NCI-H526 (cell line): ENCODE measurements around the gene IFT122.

Experiments
- DNase-seq, 2 experiments: peaks; one replicate each; lab custom pipeline; 2025; lab: John Stamatoyannopoulos, UW

The IFT122 gene

DNA sequence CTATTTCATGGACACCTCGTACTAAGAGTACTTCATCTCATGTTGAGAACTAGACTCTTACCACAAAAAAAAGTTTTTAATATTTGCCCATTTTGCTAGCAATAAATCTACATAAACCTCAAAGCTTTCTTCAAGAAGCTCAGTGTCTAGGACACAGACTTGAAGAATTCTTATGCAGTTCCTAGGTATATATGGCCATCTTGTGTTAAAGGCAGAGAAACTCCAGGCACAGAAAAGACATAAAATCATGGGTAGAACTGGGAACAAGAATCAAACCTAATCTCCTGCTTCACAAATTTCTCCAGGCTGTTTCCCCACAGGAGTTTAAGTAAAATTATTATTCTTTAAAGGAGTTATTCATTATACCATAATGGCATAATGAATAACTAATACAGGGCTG lies 4.7 kb upstream of the IFT122 start:
- DNase-seq: no peak

DNA sequence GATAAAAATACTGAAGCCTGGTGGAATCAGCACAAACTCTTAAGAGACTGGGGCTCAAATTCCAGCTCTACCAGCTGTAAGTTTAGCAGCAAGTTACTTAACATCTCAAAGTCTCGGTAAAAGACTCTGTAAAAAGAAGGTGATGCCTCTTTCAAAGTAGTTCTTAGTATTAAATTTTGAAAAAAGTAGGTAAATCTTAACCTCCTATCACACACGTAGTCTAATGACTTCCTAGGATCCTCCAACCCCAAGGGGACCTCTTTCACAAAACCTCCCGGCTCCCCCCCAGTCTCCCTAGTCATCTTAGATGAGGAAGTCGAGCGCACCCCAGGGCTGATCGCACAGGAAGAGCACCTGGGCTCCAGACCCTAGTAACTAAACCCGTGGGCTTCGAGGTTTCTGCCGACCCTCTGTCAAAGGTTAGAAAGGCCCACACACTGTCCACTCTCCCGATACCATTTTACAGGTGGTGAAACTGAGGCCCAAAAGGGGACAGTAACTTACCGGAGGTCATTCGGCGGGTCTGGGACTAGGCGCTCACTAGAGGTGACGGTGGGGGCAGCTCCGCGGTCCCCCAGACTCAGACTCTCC lies 703 bp upstream of the IFT122 start:
- peak; percentile 67 to 77 for DNase-seq

DNA sequence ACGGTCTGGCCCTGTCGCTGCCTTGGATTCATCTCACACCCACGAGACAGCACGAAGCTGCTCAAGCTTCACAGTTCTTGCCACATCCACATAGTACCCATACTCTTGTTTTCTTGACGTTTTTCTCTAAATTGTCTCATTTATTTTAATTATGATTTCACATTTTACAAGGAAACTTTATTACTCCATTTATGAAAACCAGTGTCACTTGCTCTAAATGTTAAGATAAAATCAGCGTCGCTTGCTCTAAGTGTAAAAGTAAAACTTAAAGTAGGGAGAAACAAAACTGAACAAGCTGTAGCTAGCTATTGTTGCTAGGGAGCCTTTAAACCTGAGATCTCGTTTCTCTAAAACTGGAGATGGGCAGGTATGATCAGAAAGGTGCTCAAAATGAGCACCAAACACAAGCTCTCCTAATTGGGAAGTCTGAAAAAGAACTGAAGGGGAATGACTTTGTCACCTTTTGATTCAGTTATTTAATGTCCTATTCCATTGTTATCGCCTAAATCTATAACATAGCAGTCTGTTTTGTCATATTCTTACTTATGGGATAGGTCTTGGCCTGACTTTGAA lies 680 bp downstream of the IFT122 start:
- DNase-seq: peak; percentile 40 to 46

DNA sequence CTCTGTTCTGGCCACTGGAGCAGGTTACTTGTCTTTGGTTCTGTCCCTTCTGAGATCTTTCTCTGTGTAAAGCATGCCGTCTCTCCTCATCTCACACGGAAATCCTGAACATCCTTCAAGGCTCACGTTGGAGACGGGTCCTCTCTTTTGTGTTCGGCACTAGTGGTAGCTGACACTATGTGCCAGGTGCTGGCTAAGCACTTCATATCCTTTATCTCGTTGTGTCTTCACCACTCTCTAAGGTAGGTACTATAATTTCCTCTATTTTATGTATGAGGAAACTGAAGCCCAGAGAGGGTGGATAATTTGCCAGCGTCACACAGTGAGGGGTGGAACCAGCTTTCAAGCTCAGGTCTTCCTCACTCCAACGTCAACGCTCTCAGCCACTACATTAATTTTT lies 1.2 kb downstream of the IFT122 start:
- DNase-seq: peak; percentile 30 to 35

DNA sequence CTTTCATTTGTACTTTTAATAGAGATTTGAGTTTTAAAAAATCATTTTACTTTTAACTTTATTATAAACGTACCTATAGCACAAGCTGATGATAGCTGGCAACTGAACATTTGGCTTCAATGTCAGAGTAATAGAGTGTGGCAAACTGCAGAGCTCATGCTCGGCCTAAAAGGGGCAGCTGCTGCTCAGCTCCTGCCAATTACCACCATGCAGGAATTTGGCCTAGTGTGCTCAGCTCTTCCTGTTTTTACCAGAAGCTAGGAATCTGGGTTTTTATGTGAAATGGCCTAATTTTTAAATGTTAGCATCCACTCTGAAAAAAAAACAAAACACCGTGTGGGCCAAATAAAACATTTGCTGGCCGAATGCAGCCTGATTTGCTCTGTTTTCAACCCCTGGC lies 1.8 kb downstream of the IFT122 start:
- DNase-seq: peak; percentile 39 to 51

DNA sequence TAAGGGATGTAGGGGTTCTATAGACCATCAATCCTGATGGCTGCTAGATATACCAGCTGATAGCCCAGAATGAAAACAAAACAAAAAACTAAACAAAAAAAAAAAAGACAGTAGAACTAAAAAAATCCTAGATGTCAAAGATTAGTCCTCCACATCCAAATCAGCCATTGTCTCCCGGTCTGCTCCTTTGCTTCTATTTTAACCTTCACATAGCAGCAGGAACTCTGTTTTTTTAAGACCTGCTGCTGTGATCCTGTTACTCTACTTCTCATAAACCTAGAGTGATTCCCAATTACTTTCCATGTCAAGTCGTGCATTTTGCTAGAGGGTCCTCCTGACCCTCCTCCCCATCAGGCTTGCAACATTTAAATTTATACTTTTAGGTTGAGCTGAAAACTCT lies 2.5 kb downstream of the IFT122 start:
- no peak for DNase-seq

DNA sequence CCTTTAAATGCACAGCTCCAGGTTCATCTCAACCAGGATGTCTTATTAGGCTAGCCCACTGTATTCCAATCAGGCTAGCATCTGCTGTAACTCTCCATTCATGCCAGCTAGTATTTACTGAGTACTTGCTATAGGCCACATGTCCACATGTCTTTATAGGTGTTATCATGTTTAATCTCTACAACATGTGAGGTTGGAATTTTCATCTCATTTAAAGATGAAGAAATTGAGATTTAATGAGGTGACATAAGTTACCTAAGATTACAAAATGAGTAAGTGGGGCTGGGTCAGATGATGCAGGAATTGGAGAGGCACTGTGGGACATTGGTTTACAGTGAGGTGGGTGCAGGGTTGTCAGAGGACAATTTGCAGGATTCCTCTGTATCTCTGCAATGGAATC lies 2.9 kb downstream of the IFT122 start:
- DNase-seq: no peak

DNA sequence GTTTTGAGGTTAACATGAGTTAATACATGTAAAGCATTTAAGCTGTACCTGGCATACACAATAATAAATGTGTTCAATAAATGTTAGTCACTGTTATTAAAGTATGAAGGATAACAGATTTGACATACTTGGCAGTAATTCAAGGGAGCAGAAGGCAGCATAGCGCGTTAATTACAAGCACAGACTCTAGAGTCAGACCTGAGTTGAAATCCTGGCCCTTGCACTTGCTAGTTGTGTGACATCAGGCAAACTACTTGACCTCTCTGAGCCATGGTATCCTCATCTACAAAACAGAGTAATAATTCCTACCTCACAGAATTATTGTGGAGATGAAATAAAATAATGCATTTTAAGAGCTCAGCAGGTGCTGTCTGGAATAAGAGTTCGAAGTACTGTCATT lies 5.4 kb downstream of the IFT122 start:
- no peak for DNase-seq

DNA sequence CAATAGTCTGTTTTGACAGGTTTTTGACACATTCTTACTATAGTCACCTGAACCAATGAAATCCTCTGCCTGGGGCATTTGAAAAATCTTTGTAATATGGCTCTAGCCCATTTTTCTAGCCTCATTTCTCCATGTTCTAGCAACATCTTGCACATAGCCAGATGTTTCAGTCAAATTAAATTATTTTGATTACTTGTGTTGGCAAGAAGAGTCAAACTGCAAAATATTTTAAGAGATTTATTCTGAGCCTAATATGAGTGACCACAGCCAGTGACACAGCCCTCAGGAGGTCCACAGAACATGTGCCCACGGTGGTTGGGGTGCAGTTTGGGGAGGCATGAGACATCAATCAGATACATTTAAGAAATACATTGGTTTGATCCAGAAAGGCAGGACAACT lies 6.9 kb downstream of the IFT122 start:
- no peak for DNase-seq

DNA sequence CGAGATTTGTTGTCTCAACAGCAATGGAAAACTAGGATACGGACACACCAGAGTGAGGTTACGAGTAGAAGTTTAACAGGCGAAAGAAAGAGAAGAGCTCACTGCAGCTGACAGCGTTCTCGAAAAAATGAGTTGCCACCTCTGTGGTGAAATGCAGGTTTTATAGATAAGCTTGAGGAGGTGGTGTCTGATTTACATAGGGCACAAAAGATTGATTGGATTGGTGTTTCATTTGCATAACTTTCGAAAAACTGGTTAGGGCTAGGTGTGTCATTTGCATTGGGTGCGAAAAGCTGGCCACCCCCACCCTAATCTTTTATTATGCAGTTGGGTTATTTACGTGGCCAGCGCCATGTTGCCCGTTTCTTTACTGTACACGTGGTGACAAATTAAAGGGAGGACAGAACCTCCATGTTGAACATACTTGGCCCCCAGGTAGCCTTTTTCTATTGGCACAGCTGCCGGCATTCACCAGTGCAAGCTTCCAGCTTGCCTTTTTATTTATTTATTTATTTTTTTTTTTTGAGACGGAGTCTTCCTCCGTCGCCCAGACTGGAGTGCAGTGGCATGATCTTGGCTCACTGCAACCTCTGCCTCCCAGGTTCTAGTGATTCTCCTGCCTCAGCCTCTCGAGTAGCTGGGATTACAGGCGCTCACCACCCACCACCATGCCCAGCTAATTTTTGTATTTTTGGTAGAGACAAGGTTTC lies 8.3 kb downstream of the IFT122 start:
- DNase-seq: peak; percentile 96

DNA sequence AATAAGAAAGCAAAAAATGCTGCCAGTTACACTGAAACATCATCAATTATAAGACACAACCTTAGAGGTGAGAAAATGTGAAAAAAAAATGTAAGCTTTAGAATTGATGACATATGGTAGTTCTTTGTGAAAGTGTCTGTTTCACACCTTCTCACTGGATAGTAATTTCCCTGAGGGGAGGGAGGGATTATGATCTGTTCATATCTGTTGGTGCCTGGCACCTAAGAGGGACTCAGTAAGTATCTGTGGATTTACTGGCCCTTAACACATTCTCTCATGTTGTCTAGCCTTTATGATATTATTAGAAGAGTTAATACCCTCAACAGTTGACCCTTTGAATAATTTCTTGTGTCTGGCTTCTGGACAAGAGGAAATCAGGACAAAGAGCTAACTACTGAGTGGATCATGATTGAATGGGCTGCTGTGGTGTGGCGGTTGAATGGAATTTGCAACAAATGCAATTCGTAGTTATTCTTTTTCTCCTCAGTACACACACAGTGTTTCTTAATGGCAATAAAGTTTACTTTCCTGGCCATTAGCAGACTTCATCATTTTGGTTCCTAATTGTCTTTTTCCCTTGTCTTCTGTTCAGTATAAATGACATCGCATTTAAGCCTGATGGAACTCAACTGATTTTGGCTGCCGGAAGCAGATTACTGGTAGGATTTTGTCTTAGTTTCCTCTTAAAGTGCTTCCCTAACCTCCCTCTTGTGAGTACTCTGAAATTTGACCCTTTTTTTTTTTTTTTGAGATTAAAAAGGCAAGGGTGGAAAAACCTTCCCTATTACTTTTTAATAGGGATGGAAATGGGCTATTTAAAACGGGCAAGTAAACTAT lies 9.5 kb downstream of the IFT122 start:
- peak in 1 of 2 experiments; percentile 12 for DNase-seq

DNA sequence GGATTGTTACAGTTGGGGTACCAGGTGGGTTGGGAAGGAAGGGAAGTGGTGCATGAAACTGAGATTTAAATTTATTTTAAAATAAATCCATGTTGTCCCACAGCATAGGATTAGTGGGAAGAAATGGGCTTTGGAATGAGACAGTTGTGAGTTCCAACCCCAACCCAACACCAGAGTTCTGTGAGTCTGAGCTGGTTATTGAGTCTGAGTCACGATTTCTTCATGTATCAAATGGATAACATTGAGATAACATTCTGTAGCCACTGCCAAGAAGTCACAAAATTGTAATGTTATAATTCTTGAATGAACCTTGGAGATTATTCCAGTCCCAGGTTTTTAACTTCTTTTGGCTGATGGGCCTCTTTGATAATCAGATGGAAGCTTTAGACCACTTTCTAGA lies 13.7 kb downstream of the IFT122 start:
- no peak for DNase-seq

DNA sequence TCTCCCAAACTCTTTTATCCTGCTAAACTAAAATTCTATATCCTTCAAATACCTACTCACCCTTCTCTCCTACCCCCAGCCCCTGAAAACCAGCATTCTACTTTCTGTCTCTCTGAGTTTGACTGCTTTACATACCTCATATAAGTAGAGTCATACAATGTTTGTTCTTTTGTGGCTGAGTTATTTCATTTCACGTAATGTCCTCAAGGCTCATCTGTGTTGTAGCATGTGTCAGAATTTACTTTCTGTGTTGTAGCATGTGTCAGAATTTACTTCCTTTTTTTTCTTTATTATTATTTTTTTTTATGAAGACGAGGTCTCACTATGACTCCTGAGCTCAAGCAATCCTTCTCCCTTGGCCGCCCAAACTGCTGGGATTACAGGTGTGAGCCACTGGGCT lies 20.1 kb downstream of the IFT122 start:
- no peak for DNase-seq

DNA sequence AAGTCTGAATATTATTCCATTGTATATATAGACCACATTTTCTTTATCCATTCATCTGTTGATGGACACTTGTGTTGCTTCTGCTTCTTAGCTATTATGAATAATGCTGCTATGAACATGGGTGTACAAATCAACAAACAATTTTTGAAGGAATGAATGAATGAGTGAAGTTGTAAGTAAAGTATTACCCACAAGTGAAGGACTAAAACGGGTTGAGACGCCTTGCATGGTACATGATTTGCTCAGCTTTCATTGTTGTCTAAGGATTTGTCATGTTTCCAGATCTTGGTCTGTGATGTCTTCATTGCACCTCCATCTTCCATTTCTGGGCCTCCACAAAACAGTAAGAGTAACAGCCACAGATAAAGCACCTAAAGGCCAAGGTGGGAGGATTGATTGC lies 20.5 kb downstream of the IFT122 start:
- no peak for DNase-seq

DNA sequence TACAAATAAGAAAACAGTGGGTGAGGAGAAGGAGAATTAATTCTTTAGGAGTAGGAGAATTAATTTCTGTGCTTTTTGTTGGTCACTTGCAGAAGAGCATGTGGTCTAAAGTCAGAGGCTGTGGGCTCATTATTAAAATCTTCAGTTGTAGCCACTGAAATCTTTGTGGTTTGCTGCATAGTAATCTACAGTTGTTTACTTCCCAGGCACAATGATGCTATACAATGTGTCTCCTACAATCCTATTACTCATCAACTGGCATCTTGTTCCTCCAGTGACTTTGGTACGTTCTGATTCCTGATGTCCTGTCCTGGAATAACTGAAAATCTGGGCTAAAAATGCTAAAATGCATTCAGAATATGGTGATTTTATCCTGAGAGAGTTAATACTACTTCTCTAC lies 21.0 kb downstream of the IFT122 start:
- no peak for DNase-seq

DNA sequence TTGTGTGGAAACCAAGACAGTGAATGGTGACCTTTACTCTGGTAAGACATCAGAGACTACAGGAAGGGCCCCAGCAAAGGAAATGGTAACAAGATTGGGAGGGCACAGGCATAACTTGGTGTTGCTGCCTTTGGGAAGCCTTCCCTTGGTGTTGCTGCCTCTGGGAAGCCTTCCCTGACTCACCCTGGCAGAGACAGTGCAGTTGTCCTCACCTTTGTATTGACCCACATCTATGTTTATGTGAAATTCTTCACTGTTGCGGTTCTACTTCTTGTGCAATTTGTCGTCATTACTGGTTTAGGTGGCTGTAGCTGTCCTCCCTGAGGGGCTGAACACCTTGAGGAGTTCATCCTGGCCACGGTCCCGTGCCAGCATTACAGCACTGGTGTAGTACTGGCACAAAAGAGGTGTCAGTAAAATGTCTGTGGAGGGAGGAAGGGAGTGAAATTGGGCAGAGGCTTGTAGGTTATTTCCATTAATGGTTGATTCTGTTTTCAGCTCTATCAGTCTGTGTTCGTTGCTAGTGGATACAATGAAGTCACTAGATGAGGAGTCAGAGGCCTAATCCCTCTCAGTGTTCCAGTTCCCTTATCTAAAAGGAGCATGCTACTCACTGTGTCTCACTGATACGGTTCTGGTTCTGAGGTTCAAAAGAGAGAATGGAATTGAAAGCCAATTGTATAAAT lies 21.6 kb downstream of the IFT122 start:
- no peak for DNase-seq

DNA sequence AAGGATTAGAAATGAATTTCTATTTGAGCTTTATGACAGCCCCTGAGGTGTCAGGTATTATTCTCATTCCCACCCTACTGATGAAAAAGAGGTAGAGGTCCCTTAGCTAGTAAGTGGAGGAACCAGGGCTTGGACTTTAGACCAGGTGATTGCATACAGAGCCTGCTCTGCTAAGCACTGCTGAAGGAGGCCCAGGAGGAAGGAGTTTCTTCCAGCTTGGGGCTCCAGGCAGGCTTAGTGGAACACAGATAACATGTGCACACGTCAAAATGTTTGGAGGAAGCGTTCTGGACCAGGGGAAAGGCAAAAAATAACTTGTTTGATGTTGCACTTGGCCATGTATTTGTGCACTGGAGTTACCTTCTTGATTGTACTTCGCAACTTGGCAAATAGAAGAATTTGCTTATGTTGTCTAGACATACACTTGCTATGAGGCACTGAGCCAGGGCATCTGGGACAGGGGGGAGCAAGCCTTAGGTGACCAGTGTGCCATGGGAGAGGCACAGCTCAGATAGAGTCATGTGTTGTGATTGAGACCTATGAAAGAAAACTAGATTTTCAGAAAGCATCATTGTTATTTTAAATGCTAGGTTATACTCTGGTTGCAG lies 22.4 kb downstream of the IFT122 start:
- no peak for DNase-seq

DNA sequence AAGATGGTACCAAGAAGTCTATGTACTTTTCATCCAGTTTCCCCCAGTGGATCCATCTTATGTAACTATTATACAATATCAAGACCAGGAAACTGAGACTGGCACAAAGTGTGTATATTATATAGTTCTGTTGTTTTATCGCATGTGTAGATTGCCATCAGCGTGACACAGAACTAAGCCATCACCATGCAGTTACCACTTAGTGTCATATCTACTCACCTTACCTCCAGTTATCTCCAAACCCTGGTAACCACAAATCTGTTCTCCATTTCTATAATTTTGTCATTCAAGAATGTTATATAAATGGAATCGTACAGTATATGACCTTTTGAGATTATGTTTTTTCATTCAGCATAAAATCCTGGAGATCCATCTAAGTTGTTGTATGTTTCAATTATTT lies 23.1 kb downstream of the IFT122 start:
- no peak for DNase-seq

DNA sequence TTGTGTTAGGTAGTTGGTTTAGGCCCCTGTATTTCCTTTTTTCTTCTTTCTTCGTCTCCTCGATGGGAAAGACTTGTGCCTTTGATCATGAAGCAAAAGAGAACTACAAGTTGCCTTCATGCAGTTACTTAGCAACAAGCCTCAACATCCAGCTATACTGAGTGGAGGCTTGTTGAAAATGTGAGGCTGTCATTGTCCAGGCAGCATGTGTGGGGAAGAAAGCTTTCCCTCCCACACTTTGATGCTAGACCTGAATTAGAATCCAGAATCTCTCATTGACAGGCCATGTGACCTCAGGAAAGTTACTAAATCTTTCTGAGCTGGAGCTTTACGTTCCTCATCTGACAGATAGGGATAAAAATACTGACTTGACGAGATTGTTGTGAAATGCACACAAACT lies 23.7 kb downstream of the IFT122 start:
- no peak for DNase-seq

DNA sequence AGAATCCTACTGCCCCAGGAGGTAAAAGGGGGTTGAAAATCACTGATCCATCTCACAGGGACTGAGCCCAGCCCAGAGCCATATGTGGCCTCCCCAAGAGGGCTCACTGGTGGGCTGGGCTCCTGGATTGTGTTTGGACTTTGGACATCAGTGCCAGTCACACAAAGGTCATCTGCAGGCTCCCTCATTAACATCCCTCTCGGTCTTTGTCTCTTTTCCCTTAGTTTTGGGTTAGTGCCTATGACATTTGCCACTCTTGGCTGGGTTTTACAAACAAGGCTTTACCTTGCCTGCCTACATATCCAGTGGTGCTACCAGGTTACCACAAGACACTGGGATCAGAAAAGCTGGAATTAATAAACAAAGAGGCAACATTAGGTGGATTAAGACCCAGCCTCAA lies 27.9 kb downstream of the IFT122 start:
- DNase-seq: no peak

DNA sequence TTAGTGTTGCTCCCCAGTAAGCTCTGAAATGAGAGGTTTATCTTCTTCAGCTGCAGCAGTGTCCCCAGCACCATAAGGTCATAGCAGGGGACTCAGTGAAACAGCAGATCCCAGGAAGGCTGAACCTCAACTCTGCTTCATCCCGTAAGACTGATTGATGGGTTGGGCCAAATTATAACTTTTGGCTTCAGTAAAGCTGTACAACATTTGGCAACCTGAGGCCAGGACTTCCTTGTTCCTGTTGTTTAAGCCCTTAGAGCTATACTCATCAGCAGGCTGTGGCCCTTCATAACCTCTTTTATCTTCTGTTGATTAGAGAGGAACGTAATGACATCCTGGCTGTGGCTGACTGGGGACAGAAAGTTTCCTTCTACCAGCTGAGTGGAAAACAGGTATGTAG lies 29.0 kb downstream of the IFT122 start:
- no peak for DNase-seq

DNA sequence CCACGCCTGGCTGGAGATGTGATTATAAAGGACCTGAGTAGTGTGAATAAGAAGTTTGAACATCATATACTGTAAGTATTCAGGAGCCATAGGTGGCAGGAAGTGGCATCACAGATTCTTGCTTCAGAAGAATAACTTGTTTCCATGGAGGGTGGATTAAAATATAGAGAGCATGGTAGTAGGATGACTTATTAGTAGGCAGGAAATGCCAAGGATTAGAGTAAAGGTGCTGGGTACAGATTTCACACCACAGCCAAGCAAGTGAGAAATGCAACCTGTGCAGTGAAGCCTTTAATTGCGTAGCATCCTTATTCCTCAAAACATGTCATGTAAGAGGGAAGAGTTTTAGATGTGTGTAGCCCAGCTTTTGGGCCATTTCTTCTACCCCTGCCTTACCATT lies 30.8 kb downstream of the IFT122 start:
- no peak for DNase-seq
